H1 (cell line): Measurements from ENCODE around the gene COPZ2. TPM values are rescaled to one million over a fixed set of nuclear protein-coding genes. Genes with fewer than 3 reads are reported as not detected.

ENCODE experiments used
- BRCA1 ChIP-seq: IDR thresholded peaks from 2 replicates; pipeline ENCODE4 v1.6.1; 2012; ENCODE audit warnings: low read depth, low read length, improper control_type of control experiment
- POLR2A ChIP-seq, 2 experiments: IDR thresholded peaks; 1 replicate in 1 of 2; 2 replicates in 1 of 2; pipeline ENCODE4 v1.6.1; 2011; ENCODE audit warnings: low read depth in 2 of 2, low read length in 2 of 2, mild to moderate bottlenecking in 2 of 2; ENCODE audit errors: control extremely low read depth in 1 of 2
- POLR2AphosphoS5 ChIP-seq: IDR thresholded peaks from 2 replicates; pipeline ENCODE4 v1.6.1; 2011; ENCODE audit warnings: low read depth, low read length
- SIN3A ChIP-seq, 2 experiments: IDR thresholded peaks in 1 of 2; conservative IDR thresholded peaks in 1 of 2; 2 replicates each; pipeline ENCODE4 v1.6.1; 2011 to 2012; ENCODE audit warnings: low read length in 2 of 2, improper control_type of control experiment in 1 of 2, low read depth in 1 of 2, mild to moderate bottlenecking in 1 of 2
- polyA plus RNA-seq, 7 experiments: library from polyadenylated mRNA; depleted of rRNA in 3 of 7; stranded (reverse) in 5 of 7; unstranded in 2 of 7; fragments of >200 nt in 5 of 7; fragments of 200-250 nt in 2 of 7; gene quantifications; 1 replicate in 5 of 7; 2 replicates in 1 of 7; 4 replicates in 1 of 7; pipeline versions ENCODE4 v1.2.1 to v1.2.3, GENCODE V29; 2011 to 2013; ENCODE audit warnings: missing spikeins in 2 of 7, mixed read lengths in 2 of 7
- total RNA-seq: library from RNA; stranded (reverse); fragmentation: NEBNext Ultra II Directional; extraction: Animal tissue kit (Norgen Biotek cat#: 25700); gene quantifications from 2 replicates; pipeline ENCODE4 v1.2.1, GENCODE V29; 2021
- TF ChIP-seq, protein P1 (sequence below): fragments of 300-600 bp; sonication (generic); IDR thresholded peaks from 2 replicates; pipeline ENCODE4 v1.7.1; 2012; ENCODE audit warnings: low read length, moderate library complexity, mild to moderate bottlenecking, inconsistent platforms; ENCODE audit not compliant: insufficient replicate concordance
- TF ChIP-seq, protein P2 (sequence below): IDR thresholded peaks from 2 replicates; pipeline ENCODE4 v1.6.1; 2012; ENCODE audit warnings: inconsistent platforms

Gene COPZ2
- total and polyA plus RNA-seq, 2 of the 8 experiments (the other 6 are each of a cell fraction or from before 2014, with no cell fraction given): 0.24 TPM; not detected in 1

DNA sequence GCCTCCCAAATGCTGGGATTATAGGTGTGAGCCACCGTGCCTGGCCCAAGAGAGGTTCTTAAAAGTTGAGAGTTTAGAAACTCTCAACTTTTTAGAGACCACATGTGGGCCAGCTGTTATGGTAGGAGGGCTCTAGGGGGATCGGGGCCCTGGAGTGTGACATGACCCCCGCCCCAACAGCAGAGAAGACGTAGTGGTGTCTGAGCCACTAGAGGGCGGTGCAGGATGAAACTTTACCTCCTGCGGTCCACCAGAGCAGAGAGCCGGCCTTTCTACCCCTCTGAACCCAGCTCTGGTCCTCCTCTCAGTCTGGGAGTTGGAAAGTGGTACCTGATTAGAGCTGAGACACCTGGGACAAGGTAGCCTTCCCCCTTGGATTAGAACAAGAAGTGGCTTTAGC is 59.3 kb downstream of the COPZ2 start (continued):
- TF ChIP-seq, protein P1, sequence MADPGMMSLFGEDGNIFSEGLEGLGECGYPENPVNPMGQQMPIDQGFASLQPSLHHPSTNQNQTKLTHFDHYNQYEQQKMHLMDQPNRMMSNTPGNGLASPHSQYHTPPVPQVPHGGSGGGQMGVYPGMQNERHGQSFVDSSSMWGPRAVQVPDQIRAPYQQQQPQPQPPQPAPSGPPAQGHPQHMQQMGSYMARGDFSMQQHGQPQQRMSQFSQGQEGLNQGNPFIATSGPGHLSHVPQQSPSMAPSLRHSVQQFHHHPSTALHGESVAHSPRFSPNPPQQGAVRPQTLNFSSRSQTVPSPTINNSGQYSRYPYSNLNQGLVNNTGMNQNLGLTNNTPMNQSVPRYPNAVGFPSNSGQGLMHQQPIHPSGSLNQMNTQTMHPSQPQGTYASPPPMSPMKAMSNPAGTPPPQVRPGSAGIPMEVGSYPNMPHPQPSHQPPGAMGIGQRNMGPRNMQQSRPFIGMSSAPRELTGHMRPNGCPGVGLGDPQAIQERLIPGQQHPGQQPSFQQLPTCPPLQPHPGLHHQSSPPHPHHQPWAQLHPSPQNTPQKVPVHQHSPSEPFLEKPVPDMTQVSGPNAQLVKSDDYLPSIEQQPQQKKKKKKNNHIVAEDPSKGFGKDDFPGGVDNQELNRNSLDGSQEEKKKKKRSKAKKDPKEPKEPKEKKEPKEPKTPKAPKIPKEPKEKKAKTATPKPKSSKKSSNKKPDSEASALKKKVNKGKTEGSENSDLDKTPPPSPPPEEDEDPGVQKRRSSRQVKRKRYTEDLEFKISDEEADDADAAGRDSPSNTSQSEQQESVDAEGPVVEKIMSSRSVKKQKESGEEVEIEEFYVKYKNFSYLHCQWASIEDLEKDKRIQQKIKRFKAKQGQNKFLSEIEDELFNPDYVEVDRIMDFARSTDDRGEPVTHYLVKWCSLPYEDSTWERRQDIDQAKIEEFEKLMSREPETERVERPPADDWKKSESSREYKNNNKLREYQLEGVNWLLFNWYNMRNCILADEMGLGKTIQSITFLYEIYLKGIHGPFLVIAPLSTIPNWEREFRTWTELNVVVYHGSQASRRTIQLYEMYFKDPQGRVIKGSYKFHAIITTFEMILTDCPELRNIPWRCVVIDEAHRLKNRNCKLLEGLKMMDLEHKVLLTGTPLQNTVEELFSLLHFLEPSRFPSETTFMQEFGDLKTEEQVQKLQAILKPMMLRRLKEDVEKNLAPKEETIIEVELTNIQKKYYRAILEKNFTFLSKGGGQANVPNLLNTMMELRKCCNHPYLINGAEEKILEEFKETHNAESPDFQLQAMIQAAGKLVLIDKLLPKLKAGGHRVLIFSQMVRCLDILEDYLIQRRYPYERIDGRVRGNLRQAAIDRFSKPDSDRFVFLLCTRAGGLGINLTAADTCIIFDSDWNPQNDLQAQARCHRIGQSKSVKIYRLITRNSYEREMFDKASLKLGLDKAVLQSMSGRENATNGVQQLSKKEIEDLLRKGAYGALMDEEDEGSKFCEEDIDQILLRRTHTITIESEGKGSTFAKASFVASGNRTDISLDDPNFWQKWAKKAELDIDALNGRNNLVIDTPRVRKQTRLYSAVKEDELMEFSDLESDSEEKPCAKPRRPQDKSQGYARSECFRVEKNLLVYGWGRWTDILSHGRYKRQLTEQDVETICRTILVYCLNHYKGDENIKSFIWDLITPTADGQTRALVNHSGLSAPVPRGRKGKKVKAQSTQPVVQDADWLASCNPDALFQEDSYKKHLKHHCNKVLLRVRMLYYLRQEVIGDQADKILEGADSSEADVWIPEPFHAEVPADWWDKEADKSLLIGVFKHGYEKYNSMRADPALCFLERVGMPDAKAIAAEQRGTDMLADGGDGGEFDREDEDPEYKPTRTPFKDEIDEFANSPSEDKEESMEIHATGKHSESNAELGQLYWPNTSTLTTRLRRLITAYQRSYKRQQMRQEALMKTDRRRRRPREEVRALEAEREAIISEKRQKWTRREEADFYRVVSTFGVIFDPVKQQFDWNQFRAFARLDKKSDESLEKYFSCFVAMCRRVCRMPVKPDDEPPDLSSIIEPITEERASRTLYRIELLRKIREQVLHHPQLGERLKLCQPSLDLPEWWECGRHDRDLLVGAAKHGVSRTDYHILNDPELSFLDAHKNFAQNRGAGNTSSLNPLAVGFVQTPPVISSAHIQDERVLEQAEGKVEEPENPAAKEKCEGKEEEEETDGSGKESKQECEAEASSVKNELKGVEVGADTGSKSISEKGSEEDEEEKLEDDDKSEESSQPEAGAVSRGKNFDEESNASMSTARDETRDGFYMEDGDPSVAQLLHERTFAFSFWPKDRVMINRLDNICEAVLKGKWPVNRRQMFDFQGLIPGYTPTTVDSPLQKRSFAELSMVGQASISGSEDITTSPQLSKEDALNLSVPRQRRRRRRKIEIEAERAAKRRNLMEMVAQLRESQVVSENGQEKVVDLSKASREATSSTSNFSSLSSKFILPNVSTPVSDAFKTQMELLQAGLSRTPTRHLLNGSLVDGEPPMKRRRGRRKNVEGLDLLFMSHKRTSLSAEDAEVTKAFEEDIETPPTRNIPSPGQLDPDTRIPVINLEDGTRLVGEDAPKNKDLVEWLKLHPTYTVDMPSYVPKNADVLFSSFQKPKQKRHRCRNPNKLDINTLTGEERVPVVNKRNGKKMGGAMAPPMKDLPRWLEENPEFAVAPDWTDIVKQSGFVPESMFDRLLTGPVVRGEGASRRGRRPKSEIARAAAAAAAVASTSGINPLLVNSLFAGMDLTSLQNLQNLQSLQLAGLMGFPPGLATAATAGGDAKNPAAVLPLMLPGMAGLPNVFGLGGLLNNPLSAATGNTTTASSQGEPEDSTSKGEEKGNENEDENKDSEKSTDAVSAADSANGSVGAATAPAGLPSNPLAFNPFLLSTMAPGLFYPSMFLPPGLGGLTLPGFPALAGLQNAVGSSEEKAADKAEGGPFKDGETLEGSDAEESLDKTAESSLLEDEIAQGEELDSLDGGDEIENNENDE: no peak
- TF ChIP-seq SIN3A (conservative IDR thresholded peaks at IDR 0.05 in 1 of 2, IDR thresholded peaks at IDR 0.05 in 1 of 2; ENCODE audit: low read depth in 1 of 2, low read length in 2 of 2) (peak in 1 of 2 experiments; percentile 59; a peak in 1 of 4 replicates), POLR2AphosphoS5 (no peak), BRCA1 (no peak), POLR2A (IDR thresholded peaks at IDR 0.05; ENCODE audit: control extremely low read depth in 1 of 2, low read depth in 2 of 2, low read length in 2 of 2) (no peak)
- TF ChIP-seq, protein P2, sequence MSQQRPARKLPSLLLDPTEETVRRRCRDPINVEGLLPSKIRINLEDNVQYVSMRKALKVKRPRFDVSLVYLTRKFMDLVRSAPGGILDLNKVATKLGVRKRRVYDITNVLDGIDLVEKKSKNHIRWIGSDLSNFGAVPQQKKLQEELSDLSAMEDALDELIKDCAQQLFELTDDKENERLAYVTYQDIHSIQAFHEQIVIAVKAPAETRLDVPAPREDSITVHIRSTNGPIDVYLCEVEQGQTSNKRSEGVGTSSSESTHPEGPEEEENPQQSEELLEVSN: no peak
